GM19395 (cell line): Measurements from ENCODE around the gene IMPA2.

Source experiments
- ATAC-seq: cut with Tn5 transposase; IDR thresholded peaks from one replicate; pipeline ENCODE4 v1.9.1; 2021; ENCODE audit warnings: mild to moderate bottlenecking, moderate library complexity; ENCODE audit not compliant: unreplicated experiment

The IMPA2 gene

DNA sequence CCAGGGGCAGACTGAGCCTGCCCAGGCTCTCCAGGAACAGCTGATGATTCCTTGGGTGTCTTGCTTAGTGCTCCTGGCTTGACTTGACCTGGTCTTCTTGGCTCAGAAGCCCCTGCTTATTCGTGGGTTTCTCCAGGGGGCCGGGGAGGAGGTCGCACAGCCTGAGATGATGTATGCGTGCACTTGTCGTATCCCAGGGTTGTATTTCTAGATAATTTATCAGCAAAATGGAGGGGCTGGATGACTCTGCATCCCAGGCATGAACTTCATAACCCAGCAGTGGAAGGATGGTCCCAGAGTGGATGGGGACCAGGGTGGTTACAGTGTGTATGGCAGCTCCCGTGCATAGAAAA, 25.2 kb downstream of the IMPA2 start:
- no peak for ATAC-seq

DNA sequence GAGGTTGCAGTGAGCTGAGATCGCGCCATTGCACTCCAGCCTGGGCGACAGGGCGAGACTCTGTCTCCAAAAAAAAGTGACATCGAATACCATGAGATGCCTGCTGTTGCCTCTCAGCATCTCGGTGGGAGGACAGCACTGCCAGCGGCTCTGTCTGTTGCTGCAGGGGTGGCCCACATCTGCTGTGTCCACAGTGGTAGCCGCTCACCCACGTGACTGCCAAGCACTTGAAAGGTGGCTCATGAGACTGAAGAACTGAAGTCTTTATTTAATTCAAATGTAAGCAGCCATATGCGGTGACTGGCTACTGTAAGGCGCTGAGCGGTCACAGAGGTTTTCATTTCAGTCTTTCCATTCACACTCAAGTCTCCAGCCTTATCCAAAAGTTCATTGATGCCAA, 25.8 kb downstream of the IMPA2 start:
- ATAC-seq: no peak

DNA sequence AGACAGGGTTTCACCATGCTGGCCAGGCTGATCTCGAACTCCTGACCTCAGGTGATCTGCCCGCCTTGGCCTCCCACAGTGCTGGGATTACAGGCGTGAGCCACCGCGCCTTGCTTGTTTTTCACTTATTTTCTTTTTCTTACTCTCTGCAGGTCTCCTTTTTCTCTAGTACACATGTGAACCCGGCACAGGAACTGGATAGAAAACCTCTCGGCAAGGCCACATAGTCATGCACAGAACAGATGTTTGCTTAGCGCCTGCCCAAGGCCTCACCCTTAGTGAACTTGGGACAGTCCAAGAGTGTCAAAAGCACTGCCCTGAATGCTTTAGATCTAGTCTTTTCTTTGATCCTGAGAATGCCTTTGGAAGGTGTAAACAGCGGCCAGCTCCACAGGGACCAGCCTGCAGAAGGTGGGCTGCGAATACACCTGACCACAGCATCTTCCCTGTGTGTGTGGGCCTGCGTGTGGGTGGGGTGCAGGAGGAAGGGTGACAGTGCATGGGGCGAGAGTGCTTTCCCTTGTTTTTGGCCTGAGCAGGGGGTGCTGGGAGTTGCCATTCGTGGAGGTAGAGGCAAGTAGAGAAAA, 27.0 kb downstream of the IMPA2 start:
- no peak for ATAC-seq

DNA sequence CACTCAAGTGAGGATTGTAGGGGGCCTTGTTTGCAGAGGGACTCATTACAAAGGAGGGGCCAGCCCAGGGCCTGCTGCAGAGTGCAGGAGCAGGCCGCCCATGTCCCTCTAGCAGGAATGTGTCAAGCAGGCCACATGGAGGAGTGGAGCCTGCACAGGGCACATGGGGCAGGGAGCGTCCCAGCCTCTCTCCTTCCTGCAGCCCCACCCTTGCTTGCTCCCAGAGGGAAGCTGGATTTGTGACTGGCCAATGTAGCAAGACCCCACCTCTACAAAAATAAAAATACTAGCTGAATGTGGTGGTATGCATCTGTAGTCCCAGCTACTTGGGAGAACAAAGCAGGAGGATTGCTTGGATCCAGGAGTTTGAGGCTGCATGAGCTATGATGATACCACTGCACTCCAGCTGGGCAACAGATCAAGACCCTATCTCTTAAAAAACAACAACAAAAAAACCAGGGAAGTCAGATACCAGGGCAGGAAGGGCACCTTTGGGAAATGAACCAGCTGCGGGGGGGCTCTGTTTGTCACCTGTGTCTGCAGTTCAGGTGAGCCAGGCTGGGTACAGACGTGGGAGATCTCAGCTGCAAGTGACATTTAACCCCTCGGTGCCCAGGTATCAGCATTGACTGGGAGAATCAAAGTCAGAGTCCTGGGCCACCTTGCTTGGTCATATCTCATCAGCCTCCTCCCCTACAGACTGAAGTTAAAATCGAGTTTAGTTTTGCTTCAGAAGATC, 27.7 kb downstream of the IMPA2 start:
- ATAC-seq: no peak

DNA sequence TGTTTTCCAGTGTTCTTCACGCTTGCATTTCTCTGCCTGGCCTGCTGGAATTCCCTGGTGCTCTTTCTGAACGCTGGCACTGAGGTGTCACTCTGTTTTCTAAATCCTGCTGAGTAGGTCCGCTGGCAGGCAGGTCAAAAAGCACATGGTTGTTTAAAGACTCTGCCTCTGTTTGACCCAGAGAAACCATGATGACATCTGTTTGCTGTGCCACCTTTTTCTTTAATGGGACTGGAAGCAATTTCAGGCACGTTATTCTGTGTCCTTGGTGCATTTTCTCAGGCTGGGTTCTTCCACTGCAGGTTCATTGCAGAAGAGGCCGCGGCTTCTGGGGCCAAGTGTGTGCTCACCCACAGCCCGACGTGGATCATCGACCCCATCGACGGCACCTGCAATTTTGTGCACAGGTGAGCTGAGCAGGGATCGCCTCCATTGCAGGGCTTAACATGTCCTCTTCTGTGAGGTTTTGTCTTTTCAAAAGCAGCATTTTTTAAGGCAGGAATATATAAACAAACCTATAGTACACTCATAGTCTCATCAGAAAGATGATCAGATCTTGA, 28.4 kb downstream of the IMPA2 start:
- ATAC-seq: no peak

DNA sequence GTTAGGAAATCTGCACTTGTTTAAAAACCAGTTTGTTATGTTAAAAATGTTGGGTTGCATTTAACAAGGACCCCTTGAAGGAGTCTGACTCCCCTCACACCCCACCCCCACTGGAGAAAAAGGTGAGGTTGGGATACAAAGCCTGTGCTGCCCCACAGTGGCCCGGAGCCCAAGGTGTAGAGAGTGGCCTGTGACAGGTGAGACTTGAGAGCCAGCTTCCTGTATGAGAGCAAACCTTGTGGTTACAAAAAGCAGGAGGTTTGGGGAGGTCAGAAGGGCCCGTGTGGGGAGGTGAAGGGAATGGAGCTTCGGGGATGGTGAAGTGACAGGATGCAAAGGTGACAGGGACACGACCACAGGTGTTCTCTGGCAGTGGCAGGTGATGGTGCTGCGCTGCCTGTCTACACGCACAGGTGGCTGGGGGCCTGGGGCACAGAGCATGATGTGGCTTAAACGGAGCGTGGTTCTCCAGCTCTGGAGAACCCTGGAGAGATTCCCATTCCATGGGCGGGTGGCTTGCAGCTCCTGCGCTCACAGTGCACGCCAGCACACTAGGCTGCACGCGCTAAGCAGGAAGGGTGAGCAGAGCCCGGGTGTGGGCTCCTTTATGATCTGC, 29.0 kb downstream of the IMPA2 start:
- no peak for ATAC-seq

DNA sequence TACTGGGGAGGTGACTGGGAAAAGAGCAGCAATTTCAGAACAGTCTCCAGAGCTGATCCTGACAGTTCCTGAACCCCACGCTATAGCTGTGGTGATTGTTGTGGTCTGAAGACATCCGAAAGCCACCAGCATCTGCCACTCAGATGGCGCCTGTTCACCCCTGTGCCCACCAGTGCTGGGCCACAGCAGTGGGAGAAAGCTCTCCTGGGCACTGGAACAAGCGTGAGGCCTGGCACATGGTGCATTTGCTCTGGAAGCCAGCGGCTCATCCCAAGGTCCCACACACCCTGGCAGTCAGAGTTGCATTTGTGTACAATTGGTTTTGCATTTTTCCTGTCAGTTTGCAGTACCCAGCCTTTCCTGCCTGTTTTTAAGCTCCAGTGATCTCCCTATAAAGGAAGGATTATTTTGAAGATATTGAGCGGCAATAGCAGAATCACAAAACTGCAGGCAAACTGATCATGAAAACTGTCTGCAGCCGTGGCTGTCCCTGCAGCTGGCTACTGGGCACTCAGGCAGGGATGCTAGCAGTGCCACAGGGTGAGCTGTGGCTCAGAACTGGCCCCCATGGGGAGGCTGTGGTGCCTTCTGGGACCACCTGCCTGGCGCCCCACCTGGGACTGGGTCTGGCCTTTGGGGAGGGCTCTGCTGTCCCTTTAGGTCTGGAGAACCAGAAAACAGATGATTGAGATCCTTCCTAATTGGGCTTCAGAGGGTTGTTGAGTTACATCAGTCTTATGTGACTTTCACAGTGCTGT, 30.1 kb downstream of the IMPA2 start:
- ATAC-seq: no peak

DNA sequence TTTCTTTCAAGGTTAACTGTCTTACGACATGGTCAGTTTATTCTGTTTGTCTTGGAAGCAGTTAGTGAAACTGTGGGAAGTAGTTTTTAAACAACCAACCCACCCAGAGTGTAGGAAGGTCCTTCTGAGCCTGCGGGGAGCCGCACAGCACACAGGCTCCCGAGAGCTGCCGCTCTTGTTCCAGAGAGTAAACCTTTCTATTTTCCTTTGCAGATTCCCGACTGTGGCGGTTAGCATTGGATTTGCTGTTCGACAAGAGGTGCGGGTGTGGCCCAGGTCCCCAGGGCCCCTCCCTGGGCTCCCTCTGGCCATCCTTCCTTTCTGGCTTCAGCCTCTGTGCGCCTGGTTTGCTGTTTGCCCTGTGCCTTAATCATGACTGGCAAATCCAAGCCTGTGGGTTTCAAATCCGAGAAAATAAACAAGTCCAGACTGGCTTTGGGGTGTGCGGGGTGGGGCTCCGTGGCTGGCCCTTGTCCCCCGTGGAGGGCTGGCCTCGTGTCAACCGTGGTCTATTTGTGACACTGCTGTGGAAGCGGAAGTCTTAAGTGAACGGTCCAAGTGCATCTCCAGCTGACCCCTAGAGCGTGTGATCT, 30.7 kb downstream of the IMPA2 start:
- no peak for ATAC-seq

DNA sequence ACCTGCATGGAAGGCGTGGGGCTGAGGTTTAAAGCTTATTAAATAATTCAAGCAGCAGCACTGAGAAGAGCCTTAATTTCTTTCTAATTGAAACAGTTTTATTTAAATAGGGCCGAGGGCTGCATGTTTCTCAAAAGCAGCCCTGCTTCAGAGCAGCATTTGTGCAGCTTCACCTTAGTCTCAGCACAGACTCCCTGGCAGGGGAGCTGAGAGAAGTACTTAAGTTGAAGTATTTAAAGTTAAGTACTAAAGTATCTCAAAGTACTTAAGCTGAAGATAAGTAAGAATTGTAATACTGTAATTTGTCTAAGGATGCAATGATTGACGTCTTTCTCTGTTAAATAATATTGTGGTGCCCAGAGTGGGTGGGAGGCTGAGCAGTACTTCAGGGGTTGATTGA, 31.4 kb downstream of the IMPA2 start:
- ATAC-seq: no peak

DNA sequence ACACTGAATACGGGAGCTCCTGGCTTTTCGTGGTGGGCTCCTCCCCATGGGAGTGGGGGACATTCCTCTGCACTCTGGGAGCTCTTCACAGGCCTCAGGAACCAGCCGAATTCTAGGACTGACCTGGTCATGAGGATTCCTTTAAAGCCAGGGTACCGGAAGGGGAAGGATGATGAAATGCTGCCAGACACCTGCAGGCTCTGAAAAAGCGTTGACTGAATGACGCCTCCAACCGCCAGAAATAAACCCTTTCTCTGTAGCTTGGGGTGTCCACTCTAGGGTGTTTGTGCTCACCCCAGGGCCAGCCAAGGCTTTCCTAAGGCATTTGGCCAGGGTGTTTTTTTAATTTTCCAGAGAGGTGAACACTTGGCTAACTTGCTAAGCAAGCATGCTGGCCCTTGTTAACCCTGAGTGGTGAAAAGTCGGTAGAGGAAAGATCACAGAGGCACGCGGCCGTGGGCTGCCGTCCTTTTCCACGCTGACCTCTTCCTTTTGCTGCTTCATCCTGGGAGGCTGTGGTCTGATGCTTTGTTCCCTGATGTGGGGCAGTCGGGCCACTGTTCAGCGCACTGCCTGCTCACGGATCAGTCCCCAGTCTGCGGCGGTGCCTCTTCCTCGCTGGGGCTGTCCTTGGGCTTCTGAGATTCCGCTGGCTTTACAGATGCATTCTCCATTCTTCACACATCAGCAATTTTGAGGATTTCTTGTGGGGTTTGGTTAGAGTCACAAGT, 32.0 kb downstream of the IMPA2 start:
- ATAC-seq: no peak

DNA sequence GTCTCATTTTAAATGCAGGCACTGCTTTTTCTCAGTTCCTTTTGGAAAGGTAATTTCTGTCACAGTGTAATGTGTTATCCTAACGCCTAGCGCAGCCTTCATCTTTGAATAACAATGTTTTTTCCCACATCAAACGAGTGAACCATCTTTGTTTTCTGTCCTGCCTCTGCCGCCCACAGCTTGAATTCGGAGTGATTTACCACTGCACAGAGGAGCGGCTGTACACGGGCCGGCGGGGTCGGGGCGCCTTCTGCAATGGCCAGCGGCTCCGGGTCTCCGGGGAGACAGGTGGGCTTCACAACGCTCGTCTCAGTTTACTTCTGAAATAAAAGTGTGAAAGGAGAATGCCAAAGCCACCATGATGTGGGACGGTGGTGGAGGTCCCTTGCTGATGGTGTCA, 32.8 kb downstream of the IMPA2 start:
- ATAC-seq: no peak

DNA sequence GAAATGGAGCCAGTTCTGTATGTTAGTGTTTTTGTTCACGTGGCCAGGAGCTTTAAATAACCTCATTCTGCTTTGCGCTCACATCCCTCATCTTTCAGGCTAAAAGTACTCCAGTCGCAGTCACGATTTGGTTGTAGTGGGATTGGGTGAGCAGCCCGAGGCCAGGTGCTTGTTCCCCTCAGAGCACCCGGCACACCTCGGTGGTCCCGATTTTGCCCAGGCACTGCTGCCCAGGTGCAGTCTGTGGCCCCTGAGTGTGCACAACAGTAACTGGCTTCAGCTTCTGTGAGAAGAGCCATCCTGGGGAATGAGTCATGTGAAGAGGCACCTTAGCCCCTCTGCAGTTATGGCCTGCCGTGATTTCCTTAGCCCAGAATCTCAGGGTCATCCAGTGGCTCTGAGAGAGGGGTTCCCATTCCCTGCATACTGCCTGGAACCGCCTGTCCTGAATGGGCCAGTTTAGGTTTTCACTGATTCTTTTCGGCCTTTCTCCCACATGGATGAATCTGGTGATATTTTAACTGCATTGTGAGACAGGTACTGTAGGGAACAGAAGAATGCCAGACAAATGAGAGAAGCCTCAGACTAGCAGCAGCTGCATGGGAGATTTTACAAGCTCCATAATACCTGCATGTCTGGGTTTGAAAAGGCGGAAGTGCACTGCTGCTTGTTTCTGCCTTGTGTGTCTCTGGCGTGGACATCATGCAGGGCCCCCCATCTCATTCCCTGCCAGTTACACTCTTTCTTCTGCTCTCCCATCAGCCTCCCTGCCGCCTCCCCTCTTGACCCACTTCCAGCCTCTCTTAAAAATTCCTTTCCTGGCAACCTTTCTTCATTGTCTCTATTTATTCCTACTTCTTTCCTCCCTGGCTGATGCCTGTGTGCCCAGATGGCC, 33.5 kb downstream of the IMPA2 start:
- no peak for ATAC-seq

DNA sequence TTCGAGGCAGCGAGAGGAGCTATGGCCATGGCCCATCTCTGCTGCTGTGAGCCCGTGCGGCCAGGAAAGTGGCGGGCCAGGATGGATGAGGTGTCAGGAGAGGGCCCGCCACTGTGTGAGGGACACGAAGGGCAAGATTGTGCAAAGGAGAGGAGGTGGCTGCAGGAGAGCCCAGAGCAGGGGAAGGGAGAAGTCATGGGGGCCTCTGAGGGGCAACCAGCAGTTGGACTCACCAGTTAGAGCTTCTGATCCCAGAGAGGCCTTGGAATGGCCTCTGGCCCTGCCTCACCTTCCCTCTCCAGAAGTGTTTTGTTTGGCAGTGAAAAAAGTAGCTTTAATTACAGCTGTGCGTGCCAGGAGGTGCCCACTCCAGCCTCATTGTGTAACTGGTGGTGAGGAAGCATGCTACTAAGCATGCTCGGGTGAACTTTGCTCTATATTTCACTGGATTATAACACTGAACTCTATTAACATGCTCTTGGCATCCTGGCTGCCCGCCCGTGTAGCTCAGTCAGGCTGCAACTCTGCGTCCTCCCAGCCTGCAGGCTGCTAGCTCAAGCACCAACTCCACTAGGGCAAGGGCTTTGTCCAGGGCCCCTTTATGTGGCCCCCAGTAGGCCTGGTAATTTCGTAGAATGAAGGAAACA, 34.2 kb downstream of the IMPA2 start:
- ATAC-seq: no peak

DNA sequence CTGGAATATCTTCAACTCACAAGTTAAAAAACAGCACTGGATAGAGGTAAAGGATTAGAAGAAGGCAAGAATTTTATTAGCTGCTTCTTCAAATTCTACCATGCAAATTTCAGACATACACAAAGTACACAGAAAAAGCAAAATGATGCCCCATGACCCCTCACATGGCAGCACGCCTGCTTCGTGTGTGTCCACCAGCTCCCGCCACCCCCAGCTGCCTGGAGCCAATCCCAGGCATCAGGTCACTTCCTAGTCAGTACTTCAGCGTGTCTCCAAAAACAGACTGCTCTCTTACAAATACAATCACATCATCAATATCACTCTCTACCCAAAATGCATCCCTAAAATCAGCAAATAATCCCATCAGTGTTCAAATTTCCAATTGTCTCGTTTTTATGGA, 35.8 kb downstream of the IMPA2 start:
- ATAC-seq: no peak

DNA sequence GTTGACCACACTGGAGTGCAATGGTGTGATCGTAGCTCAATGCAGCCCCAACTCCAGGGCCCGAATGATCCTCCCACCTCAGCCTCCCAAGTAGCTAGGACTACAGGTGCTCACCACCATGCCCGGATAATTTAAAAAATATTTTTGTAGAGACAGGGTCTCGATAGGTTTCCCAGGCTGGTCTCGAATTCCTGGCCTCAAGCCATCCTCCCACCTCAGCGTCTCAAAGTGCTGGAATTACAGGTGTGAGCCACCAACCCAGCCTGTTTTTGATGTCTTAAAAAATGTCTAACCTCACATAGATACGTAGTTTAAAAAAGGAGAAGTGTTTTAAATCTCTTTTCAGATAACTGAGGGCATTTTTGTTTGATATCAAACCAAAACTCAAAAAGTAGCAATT, 37.6 kb downstream of the IMPA2 start:
- ATAC-seq: no peak

DNA sequence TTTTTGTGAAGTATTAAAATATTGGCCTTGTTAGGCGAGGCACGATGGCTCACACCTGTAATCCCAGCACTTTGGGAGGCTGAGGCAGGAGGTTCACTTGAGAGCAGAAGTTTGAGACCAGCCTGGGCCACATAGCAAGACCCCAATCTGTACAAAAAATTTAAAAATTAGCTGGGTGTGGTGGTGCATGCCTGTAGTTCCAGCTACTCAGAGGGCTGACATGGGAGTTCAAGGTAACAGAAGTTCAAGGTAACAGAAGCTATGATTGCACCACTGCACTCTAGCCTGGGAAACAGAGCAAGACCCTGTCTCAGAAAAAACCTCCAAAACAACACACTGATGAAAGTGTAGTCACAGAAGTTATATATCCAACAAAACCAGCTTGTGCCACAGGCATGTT, 39.8 kb downstream of the IMPA2 start:
- ATAC-seq: no peak

DNA sequence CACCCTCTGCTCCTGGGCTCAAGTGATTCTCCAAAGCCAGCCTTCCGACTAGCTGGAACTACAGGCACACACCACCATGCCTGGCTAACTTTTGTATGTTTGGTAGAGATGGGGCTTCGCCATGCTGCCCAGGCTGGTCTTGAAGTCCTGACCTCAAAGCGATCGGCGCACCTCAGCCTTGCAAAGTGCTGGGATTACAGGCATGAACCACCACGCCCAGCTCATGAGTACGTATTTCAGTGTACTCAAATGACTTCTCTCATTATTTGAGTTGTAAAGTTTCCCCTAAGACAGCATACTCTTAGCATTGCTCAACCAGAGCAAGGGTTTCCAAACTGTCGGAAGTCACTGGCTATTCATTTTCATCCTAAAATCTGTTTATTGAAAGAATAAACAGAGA, 40.3 kb downstream of the IMPA2 start:
- ATAC-seq: no peak

DNA sequence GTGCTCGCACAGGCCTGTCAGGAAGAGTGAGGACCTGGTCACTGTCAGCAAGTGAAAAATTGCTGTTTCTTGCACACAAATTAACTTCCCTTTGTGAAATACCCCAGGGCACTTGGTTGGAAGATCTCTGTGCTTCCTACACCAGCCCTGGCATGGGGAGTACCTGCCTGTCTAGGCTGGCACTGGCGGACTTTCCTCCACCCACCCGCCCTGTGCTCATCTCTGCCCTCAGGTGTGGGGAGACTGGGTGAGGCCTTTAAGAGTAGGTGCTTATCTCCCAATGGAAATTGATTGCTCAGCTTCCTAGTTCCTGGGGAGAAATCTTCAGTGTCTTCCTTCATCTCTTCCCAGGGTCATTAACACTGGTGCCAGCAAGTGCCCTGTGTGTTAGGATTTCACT, 42.1 kb downstream of the IMPA2 start:
- ATAC-seq: no peak

DNA sequence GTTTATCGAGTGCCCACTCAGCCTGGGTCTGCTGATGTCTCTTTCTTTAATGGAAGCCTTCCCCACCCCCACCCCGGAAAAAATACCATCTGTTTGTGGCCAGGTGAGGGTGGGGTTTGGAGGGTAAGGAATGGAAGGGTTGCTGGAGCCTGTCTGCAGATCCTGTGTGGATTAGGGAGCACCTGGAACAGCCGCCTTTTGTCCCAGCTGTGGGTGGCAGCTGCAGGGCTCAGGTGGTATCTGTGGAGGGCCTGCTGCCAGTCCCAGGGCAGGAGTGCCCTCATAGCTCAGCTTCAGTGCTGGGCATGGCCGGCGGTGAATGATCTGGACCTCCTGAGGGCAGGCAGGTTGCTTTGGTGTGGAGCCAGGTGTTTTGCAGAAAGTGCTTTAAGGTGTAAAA, 45.3 kb downstream of the IMPA2 start:
- ATAC-seq: no peak
